Prostate gland (tissue), 2 donors: Measurements from ENCODE around the gene STC2.

ENCODE experiments used
- CTCF ChIP-seq, 4 experiments: fragments of 200-600 bp in 2 of 4; fragments of 450-650 bp in 2 of 4; sonication (generic) in 2 of 4; IDR thresholded peaks; 1 replicate in 3 of 4; 2 replicates in 1 of 4; pipeline ENCODE4 v1.5.1; 2016 to 2019; ENCODE audit warnings: antibody characterized with exemption in 4 of 4, mild to moderate bottlenecking in 2 of 4, moderate library complexity in 2 of 4
- POLR2A ChIP-seq: fragments of 450-650 bp; IDR thresholded peaks from one replicate; pipeline ENCODE4 v1.6.1; 2016; ENCODE audit warnings: antibody characterized with exemption, mild to moderate bottlenecking
- POLR2AphosphoS5 ChIP-seq: sonication (generic); formaldehyde crosslinking; IDR thresholded peaks from one replicate; pipeline ENCODE4 v1.6.1; 2017; ENCODE audit warnings: antibody characterized with exemption

GRCh38 chr5:173317091-173317730 lies 11.0 kb downstream of the STC2 start:
- TF ChIP-seq CTCF (IDR thresholded peaks at IDR 0.05) (no peak), POLR2A (no peak), POLR2AphosphoS5 (no peak)
